Measurements from ENCODE around the gene LGR4. TPM values are rescaled to one million over a fixed set of nuclear protein-coding genes. Genes with fewer than 3 reads are reported as not detected.

The LGR4 gene
- total and polyA plus RNA-seq, 2 donors = 6.8 to 8.2 TPM

DNA sequence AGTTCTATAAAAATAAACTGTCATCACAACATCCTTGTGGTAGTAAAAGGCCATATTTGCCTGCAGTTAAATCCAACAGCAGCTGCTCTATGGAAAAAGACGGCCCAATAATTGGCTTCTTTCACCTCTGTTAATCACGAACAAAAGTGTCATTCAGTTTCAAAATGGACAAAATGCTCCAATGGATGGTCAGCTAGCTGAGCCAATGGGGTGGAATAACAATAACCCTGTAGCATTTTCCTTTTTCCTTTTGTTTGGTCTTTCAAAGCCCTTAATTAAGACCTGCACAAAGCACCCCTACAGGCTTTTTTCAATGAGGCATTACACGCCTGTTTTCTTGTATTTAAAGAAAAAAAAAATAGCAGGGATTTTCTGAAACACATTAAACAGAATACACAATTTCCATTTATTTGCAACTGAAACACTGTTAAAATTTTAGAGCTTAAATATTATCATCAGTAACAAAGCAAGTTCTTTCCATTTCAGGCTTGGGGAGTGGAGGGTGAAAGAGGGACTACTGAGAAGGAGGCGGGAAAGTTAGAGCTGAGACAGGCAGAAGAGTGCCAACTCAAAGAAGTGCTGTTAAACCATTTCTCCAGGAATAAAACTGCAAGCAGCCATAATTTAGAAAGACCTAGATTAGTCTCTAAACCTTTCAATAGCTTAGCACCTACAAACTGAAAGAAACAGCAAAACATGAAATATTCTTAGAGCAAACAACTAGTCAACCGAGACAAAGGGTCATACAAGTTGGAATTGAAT lies 28.7 kb downstream of the LGR4 start:
- H3K4me1 ChIP-seq (ENCODE audit: control insufficient read depth in 2 of 2, insufficient read depth in 2 of 2, low read length in 2 of 2) = no peaks in the 10 kb centered on the region
- WGBS = 95% methylated on average over 5 of the region's 5 CpGs
- H3K27me3 ChIP-seq (ENCODE audit: control insufficient read depth in 2 of 2, insufficient read depth in 1 of 2, low read length in 1 of 2) = no peaks in the 10 kb centered on the region
- H3K36me3 ChIP-seq (ENCODE audit: control insufficient read depth in 2 of 2, insufficient read depth in 2 of 2, low read length in 1 of 2) = no peaks in the 10 kb centered on the region
- H3K9me3 ChIP-seq (ENCODE audit: control insufficient read depth in 2 of 2, insufficient read depth in 1 of 2, low read length in 1 of 2) = no peaks in the 10 kb centered on the region
- H3K27ac ChIP-seq (ENCODE audit: low read depth in 1 of 2, low read length in 1 of 2) = no peak overlapping the region
- no peak for DNase-seq (ENCODE audit: low read depth in 6 of 9, low spot score in 9 of 9)
- no peak overlapping the region for H3K4me3 ChIP-seq (ENCODE audit: low read length in 2 of 2)

DNA sequence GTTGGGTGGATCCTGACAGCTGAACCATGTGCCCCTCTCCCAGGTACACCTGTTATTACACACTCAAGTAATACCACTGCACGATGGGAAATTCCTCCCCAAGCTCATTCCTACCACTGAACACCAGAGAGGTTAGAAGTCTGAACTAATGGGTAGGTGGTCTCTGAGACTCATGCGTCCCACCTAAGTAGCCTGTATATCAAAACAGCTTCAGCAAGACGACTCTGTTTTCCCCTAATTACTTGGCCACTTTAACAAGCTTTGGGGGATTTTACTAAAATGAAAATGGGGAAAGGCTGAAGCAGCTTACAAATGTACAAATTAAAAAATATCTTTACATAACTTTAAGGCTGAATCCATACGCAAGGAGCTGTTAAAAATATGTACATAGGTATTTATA lies 29.4 kb downstream of the LGR4 start:
- WGBS = 94% methylated on average over 4 of the region's 4 CpGs
- Histone ChIP-seq H3K4me3 (ENCODE audit: low read length in 2 of 2) (no peak overlapping the region), H3K9me3 (ENCODE audit: control insufficient read depth in 2 of 2, insufficient read depth in 1 of 2, low read length in 1 of 2) (no peaks in the 10 kb centered on the region), H3K27me3 (ENCODE audit: control insufficient read depth in 2 of 2, insufficient read depth in 1 of 2, low read length in 1 of 2) (no peaks in the 10 kb centered on the region), H3K27ac (ENCODE audit: low read depth in 1 of 2, low read length in 1 of 2) (no peak overlapping the region), H3K36me3 (ENCODE audit: control insufficient read depth in 2 of 2, insufficient read depth in 2 of 2, low read length in 1 of 2) (no peaks in the 10 kb centered on the region), H3K4me1 (ENCODE audit: control insufficient read depth in 2 of 2, insufficient read depth in 2 of 2, low read length in 2 of 2) (no peaks in the 10 kb centered on the region)
- no peak for DNase-seq (ENCODE audit: low read depth in 6 of 9, low spot score in 9 of 9)

DNA sequence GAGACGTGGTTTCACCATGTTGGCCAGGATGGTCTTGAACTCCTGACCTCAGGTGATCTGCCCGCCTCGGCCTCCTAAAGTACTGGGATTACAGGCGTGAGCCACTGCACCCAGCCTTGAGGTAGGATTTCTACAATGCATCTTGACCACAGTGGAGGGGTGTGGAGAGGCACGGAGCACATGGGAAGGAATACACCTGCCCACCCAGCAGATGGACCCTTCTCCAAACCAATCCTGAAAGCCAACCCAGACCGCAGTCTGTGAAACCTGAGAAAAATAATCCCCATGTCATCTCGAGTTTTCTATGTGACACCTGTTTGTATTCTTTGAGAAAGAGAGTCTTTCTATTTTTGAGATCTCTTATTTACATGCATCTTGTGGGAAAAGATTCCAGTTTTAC lies 32.5 kb downstream of the LGR4 start:
- no peak for DNase-seq (ENCODE audit: low read depth in 6 of 9, low spot score in 9 of 9)
- H3K4me1 ChIP-seq (ENCODE audit: control insufficient read depth in 2 of 2, insufficient read depth in 2 of 2, low read length in 2 of 2) = no peaks in the 10 kb centered on the region
- no peaks in the 10 kb centered on the region for H3K27me3 ChIP-seq (ENCODE audit: control insufficient read depth in 2 of 2, insufficient read depth in 1 of 2, low read length in 1 of 2)
- no peak overlapping the region for H3K4me3 ChIP-seq (ENCODE audit: low read length in 2 of 2)
- no peaks in the 10 kb centered on the region for H3K9me3 ChIP-seq (ENCODE audit: control insufficient read depth in 2 of 2, insufficient read depth in 1 of 2, low read length in 1 of 2)
- H3K27ac ChIP-seq (ENCODE audit: low read depth in 1 of 2, low read length in 1 of 2) = no peak overlapping the region
- no peaks in the 10 kb centered on the region for H3K36me3 ChIP-seq (ENCODE audit: control insufficient read depth in 2 of 2, insufficient read depth in 2 of 2, low read length in 1 of 2)
- 95% methylated on average over 7 of the region's 7 CpGs for WGBS

DNA sequence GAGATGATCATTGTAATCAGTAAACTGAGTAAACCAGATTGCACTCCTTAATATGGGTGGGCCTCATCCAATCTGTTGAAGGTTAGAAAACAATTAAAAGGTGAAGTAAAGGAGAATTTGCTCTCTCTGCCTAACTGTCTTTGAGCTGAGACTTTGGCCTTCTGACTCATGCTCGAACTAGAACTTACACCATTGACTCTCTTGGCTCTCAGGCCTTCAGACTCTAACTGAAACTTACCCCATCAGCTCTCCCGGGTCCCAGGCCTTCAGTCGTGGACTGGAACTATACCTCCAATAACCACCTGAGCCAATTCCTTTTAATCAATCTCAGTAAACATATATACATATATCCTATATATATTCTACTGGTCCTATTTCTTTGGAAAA lies 34.0 kb downstream of the LGR4 start:
- DNase-seq (ENCODE audit: low read depth in 6 of 9, low spot score in 9 of 9) = no peak
- no peaks in the 10 kb centered on the region for H3K27me3 ChIP-seq (ENCODE audit: control insufficient read depth in 2 of 2, insufficient read depth in 1 of 2, low read length in 1 of 2)
- H3K4me1 ChIP-seq (ENCODE audit: control insufficient read depth in 2 of 2, insufficient read depth in 2 of 2, low read length in 2 of 2) = no peaks in the 10 kb centered on the region
- no peaks in the 10 kb centered on the region for H3K36me3 ChIP-seq (ENCODE audit: control insufficient read depth in 2 of 2, insufficient read depth in 2 of 2, low read length in 1 of 2)
- no peaks in the 10 kb centered on the region for H3K9me3 ChIP-seq (ENCODE audit: control insufficient read depth in 2 of 2, insufficient read depth in 1 of 2, low read length in 1 of 2)
- H3K4me3 ChIP-seq (ENCODE audit: low read length in 2 of 2) = no peak overlapping the region
- H3K27ac ChIP-seq (ENCODE audit: low read depth in 1 of 2, low read length in 1 of 2) = no peak overlapping the region
- 94% methylated on average over 3 of the region's 3 CpGs for WGBS

DNA sequence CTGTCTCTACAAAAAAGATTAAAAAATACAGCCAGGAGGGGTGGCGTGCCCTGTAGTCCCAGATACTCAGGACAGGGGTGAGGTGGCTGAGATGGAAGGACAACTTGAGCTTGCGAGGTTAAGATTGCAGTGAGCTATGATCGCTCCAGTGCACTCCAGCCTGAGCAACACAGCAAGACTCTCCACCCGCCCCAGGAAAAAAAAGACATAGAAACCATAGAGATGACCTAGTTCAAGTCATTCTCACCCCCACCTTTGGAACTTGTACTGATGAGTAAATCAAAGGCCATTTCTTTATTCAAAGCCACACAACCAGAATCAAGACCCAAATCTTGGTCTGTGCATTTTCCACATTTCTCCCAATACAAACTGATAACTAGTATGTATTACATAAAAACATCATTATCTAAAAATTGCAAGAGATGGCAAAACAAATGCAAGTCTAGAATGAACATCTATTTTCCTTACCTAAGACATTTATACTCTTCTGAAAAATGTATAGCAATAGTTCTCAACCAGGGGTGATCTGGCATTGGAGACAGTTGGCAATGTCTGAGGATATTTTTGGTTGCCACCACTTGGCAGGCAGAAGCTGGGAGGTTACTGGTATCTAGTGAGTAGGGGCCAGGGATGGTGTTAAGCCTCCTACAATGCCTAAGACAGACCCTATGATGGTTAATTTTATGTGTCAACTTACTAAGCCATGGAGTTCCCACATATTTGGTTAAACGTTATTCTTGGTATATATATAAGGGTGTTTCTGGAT lies 34.6 kb downstream of the LGR4 start:
- Histone ChIP-seq H3K27me3 (ENCODE audit: control insufficient read depth in 2 of 2, insufficient read depth in 1 of 2, low read length in 1 of 2) (no peaks in the 10 kb centered on the region), H3K27ac (ENCODE audit: low read depth in 1 of 2, low read length in 1 of 2) (no peak overlapping the region), H3K36me3 (ENCODE audit: control insufficient read depth in 2 of 2, insufficient read depth in 2 of 2, low read length in 1 of 2) (no peaks in the 10 kb centered on the region), H3K9me3 (ENCODE audit: control insufficient read depth in 2 of 2, insufficient read depth in 1 of 2, low read length in 1 of 2) (no peaks in the 10 kb centered on the region), H3K4me3 (ENCODE audit: low read length in 2 of 2) (no peak overlapping the region), H3K4me1 (ENCODE audit: control insufficient read depth in 2 of 2, insufficient read depth in 2 of 2, low read length in 2 of 2) (no peaks in the 10 kb centered on the region)
- no peak for DNase-seq (ENCODE audit: low read depth in 6 of 9, low spot score in 9 of 9)
- 94% methylated on average over 5 of the region's 5 CpGs for WGBS

DNA sequence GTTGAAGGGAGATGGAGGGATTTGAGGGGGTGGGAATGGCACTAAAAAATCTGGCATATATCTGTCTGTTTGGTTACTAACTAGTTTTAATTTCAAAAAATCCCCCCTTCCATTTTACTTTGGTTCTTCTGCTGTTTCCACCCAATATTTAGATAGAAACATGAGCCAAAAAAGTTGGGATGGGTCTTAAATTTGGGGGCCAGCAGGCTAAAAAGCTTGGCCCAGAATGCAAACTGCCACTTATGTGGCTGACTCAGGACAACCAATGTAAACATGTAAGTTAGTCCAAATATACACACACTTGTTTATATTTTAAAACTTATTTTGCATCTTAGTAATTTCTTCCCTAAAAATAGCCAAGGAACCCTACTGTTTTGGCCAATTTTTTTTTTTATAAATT lies 35.7 kb downstream of the LGR4 start:
- DNase-seq (ENCODE audit: low read depth in 6 of 9, low spot score in 9 of 9) = no peak
- Histone ChIP-seq H3K36me3 (ENCODE audit: control insufficient read depth in 2 of 2, insufficient read depth in 2 of 2, low read length in 1 of 2) (no peaks in the 10 kb centered on the region), H3K4me1 (ENCODE audit: control insufficient read depth in 2 of 2, insufficient read depth in 2 of 2, low read length in 2 of 2) (no peaks in the 10 kb centered on the region), H3K27me3 (ENCODE audit: control insufficient read depth in 2 of 2, insufficient read depth in 1 of 2, low read length in 1 of 2) (no peaks in the 10 kb centered on the region), H3K9me3 (ENCODE audit: control insufficient read depth in 2 of 2, insufficient read depth in 1 of 2, low read length in 1 of 2) (no peaks in the 10 kb centered on the region), H3K27ac (ENCODE audit: low read depth in 1 of 2, low read length in 1 of 2) (no peak overlapping the region), H3K4me3 (ENCODE audit: low read length in 2 of 2) (no peak overlapping the region)

DNA sequence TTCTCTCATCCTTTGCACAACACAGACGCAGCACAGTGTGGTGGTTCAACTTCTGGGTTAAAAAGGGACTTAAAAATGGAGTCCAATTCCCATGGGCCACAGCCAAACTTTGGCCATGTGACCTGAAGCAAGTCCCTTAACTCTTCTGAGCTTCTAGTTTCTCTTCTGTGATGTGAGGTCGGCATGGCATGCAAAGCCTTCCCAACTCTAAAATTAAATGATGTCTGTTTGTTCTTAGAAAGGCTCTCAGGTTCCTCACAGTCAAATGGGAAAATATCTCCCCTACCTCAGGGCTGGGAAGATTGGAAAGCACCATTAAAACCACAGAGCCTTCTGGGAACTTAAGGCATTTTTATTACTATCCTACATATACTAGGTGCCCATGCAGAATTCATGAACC lies 38.8 kb downstream of the LGR4 start:
- DNase-seq (ENCODE audit: low read depth in 6 of 9, low spot score in 9 of 9) = no peak
- WGBS = 94% methylated on average over 2 of the region's 2 CpGs
- H3K9me3 ChIP-seq (ENCODE audit: control insufficient read depth in 2 of 2, insufficient read depth in 1 of 2, low read length in 1 of 2) = no peaks in the 10 kb centered on the region
- no peak overlapping the region for H3K27ac ChIP-seq (ENCODE audit: low read depth in 1 of 2, low read length in 1 of 2)
- no peaks in the 10 kb centered on the region for H3K27me3 ChIP-seq (ENCODE audit: control insufficient read depth in 2 of 2, insufficient read depth in 1 of 2, low read length in 1 of 2)
- H3K36me3 ChIP-seq (ENCODE audit: control insufficient read depth in 2 of 2, insufficient read depth in 2 of 2, low read length in 1 of 2) = no peaks in the 10 kb centered on the region
- no peaks in the 10 kb centered on the region for H3K4me1 ChIP-seq (ENCODE audit: control insufficient read depth in 2 of 2, insufficient read depth in 2 of 2, low read length in 2 of 2)
- H3K4me3 ChIP-seq (ENCODE audit: low read length in 2 of 2) = no peak overlapping the region

DNA sequence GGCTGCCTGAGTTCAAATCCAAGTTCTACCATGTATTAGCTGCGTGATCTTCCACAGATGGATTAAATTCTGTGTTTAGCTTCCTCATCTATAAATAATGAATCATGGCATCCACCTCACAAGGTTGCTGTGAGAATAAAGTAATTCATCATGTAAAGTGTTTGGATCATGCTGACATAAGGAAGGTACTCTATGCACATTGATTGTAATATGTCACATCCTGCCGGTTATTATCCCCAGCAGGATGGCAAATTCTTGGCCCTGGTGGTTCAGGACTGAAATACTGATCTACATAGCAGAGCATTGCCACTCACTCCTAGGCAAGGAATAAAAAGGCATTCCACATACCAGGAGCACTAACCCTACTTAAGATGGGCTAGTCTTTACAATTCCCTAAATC lies 40.8 kb downstream of the LGR4 start:
- Histone ChIP-seq H3K27ac (ENCODE audit: low read depth in 1 of 2, low read length in 1 of 2) (no peak overlapping the region), H3K4me3 (ENCODE audit: low read length in 2 of 2) (no peak overlapping the region)

DNA sequence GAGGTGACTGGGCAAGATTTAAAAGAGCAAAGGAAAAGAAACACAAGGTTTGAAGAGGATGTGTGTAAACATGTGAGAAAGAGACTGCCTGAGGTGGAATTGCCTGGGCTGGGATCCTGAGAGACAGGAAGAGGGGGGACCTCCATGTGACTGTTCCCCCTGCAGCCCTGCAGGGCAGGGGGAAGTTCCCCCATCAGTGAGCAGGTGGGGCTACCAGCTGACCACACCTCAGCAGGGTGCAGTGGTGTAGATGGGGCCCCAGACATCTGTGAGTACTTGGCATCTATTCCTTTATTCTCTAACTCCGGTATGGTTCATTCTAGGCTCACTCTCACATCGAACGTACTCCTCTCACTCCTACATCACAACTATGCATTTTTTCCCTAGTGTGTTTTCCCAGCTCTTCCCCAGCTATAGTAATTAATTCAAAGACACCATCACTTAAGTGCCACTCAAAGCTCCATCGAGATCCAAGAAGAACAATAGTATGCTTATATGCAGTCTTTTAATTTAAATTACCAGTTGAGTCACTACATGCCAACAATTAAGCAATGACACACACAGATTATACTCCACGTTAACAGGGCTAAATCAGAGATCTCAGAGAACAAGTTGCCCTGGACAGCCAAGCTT lies 42.7 kb downstream of the LGR4 start:
- WGBS = 81% methylated on average over 5 of the region's 5 CpGs
- Histone ChIP-seq H3K9me3 (ENCODE audit: control insufficient read depth in 2 of 2, insufficient read depth in 1 of 2, low read length in 1 of 2) (no peaks in the 10 kb centered on the region), H3K27ac (ENCODE audit: low read depth in 1 of 2, low read length in 1 of 2) (peak overlapping the region in 1 of 2 donors; percentile 2), H3K36me3 (ENCODE audit: control insufficient read depth in 2 of 2, insufficient read depth in 2 of 2, low read length in 1 of 2) (no peaks in the 10 kb centered on the region), H3K4me1 (ENCODE audit: control insufficient read depth in 2 of 2, insufficient read depth in 2 of 2, low read length in 2 of 2) (no peaks in the 10 kb centered on the region), H3K4me3 (ENCODE audit: low read length in 2 of 2) (no peak overlapping the region), H3K27me3 (ENCODE audit: control insufficient read depth in 2 of 2, insufficient read depth in 1 of 2, low read length in 1 of 2) (no peaks in the 10 kb centered on the region)
- no peak for DNase-seq (ENCODE audit: low read depth in 6 of 9, low spot score in 9 of 9)

More for the DNA sequence above, 40.8 kb downstream of the LGR4 start:
- no peaks in the 10 kb centered on the region for H3K36me3 ChIP-seq (ENCODE audit: control insufficient read depth in 2 of 2, insufficient read depth in 2 of 2, low read length in 1 of 2)
- no peaks in the 10 kb centered on the region for H3K27me3 ChIP-seq (ENCODE audit: control insufficient read depth in 2 of 2, insufficient read depth in 1 of 2, low read length in 1 of 2)
- no peak for DNase-seq (ENCODE audit: low read depth in 6 of 9, low spot score in 9 of 9)
- no peaks in the 10 kb centered on the region for H3K4me1 ChIP-seq (ENCODE audit: control insufficient read depth in 2 of 2, insufficient read depth in 2 of 2, low read length in 2 of 2)
- H3K9me3 ChIP-seq (ENCODE audit: control insufficient read depth in 2 of 2, insufficient read depth in 1 of 2, low read length in 1 of 2) = no peaks in the 10 kb centered on the region
- 94% methylated on average over 2 of the region's 2 CpGs for WGBS

Data from thymus (tissue), 11 donors.